HG02623 (cell line): Measurements from ENCODE around the gene DDX60.

Experiments used
- ATAC-seq: cut with Tn5 transposase; IDR thresholded peaks from one replicate; pipeline ENCODE4 v1.9.1; 2021; ENCODE audit warnings: moderate library complexity; ENCODE audit not compliant: unreplicated experiment

DDX60 gene

DNA sequence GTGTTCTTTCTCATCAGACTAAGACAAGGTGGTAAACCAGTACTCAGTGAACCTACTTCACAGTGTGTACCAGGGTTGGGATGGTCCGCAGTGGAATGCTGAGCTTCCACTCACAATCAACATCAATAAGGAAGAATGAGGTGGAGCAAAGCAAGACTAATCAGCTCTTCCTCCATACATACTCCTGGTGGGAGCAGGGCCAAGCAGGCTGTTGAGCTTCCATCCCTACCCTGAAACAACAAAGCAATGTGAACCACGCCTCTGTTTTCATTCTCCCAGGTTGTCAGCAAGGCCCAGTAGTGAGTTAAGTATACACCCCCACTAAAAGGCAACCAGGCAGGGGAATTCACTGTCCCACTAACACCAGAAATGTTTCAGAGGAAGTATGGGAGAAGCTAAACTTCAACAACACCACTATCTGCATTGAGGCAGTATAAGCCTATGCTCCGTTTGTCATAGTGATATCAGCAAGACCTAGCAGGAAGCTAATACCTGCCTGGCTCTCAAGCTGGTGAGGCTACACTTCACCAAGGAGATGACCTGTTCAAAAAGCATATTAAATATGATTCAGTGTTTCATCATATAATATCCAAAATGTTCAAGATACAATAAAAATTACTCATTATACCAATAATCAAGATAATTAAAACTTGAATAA lies 109.5 kb downstream of the DDX60 start:
- ATAC-seq, result no peak

DNA sequence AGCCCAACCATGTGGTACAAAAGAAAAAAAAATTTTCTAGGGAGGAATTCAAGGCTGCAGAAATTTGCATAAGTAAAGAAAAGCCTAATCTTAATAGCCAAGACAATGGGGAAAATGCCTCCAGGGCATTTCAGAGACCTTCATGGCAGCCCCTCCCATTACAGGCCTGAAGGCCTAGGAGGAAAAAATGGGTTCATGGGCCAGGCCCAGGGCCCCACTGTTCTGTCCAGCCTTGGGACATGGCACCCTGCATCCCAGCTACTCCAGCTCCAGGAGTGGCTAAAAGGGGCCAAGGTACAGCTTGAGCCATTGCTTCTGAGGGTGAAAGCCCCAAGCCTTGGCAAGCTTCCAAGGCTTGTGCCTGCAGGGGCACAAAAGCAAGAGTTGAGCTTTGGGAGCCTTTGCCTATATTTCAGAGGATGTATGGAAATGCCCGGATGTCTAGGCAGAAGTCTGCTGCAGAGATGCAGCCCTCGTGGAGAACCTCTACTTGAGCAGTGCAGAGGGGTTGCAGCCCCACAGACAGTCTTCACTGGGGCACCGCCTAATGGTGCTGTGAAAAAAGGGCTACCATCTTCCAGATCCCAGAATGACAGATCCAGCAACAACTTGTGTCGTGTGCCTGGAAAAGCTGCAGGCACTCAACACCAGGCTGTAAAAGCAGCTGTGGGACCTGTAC lies 115.2 kb downstream of the DDX60 start:
- ATAC-seq, result no peak

DNA sequence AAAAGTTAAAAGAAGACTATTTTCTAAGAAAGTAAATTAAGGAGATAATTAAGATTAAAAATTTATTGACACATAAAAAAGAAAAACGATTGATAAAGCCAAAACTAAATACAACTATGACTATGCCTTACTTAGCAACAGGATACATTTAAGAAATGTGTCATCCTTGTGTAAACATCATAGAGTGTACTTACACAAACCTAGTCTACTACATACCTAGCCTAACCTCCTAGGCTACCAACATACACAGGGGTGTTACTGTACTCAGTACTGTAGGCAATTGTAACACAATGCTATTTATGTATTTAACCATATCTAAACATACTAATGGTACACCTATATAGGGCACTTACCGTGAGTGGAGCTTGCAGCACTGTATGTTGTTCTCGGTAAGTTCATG lies 117.9 kb downstream of the DDX60 start:
- ATAC-seq, result no peak

DNA sequence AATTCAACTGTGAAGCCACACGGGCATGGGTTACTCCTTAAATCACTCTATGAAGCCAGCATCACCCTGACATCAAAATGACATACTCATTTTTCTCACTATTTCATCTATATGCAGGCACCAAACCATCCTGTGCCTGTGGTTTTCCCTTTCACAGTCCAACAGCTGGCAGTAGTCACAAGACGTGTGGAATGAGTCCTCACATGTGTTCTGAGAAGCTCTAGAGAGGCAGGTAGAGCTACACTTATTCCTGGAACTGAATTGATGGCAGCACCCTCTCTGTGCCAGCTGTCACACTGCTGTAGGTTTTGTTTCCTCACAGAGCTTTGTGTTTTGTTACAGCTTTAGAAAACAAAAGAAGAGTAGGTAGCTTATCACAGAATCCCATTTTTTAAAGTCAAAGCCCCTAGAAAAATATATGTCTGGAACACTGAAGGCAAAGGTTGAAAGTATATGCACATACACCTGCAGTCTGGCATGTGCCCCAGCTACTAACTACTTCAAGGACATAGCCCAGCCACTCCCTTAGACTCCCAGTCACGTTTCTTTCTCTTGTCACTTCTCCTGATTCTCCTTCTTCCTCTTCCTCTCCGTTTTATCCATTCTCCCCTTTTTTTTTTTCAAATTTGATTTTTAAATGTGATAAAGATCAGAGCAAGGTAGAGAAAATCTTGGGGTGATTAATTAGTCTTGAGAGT lies 119.1 kb downstream of the DDX60 start:
- no peak for ATAC-seq

DNA sequence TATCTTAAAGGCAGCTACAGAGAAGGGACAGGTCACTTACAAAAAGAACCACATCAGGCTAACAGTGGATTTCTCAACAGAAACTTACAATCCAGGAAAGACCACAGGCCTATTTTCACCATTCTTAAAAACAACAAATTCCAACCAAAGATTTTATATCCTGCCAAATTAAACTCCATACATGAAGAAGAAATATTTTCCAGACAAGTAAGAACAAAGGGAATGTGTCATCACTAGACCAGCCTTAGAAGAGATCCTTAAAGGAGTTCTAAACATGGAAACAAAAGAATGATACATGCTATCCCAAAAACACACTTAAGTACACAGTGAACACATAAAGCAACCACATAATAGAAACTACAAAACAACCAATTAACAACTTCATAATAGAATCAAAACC lies 120.6 kb downstream of the DDX60 start:
- ATAC-seq, result no peak

DNA sequence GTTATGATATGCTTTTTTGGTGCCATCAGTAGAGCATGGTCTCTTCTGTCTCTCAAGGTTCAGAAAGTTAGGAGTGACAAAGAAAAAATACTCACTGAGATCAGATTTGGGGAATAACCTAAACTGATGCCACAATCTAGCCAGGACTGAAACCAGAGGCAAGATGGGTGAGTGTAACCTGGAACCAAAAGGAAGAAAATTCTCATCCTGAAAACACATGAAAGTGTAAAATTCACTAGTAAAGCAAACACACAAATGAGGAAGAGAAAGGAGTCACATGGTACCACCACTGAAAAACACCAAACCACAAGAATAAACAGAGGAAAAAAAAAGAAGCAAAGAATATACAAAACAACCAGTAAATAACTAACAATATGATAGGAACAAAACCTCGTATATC lies 129.8 kb downstream of the DDX60 start:
- ATAC-seq, result peak; percentile 74

DNA sequence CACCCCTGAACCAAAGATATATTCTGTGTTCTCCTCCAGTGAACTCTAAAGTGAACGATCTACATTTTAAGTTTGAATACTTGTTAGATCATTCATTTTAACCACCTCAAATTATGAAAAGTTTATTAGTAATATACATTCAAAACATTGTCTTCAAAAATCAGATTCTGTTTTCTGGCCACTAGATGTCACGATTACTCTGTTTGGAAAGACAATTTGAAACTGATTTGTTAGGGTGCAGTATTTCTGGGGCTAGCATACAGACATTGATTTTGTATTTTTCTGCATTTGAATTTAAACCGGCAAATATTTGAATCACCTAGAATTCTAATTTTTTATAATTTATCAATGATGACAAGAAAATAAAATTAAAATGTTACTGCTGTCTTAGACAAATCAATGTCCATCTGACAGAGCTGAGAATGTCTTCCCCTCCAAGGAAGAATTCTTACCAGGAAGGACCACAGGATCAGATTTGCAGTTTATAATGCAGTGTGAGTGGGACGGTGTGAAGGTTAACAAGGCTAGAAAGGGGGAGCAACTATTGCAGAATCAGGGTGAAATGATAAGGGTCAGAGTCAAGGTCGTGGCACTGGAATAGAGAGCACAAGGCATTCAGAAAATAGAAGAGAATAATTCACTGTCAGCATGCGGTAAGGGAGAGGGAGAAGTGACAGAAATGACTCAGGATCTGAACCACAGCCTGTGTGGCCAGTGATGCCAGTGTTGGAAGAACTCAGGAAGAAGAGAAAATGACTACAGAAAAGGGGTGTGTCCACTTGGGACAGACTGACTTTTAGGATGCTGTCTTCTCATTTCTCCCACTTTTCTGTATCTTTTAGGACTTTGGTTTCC lies 134.6 kb downstream of the DDX60 start:
- no peak for ATAC-seq

DNA sequence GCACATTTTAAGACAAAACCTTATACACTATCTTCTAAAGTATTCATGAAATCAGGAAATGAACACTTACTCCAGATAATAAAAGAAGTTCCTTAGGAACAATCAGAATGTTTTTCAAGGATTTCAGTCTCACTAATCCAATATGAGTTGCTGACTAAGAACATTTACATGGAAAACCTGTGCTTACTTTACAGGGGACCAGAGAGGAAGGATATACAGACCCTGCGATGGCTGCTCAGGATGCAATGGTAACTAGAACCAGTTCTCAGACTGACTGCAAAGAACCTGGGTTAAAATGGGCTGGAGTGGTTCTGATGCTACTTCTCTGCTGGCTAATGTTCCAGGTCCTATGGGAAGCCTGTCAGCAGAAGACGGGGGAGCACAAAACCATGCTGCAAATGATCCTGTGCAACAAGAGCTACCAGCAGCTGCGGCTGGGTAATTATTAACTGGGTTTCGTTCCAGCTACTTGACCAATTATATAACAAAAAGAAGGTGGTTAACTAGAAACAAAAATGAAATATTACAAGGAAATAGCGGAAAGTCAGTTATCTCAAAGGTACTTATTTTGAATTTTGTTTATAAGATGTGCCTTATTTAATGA lies 140.9 kb downstream of the DDX60 start:
- ATAC-seq, result no peak

DNA sequence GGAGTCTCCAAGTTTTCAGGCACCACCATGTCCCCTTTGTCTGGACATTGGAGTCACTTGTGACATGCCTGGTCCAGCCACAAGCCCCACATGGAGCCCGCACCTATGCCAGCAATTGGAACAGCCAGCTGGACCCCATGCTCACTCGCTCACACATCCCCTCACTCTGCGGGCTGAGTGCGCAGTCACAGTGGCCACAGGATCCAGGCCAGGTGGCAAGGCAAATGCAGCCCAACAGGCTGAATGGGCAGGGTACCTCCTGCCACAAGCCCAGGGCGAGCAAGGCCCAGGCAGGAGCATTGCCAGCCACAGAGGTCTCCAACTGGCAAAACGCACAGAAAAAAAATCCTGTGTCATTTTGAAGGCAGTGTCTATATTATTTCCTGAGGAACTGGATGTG lies 144.2 kb downstream of the DDX60 start:
- no peak for ATAC-seq

DNA sequence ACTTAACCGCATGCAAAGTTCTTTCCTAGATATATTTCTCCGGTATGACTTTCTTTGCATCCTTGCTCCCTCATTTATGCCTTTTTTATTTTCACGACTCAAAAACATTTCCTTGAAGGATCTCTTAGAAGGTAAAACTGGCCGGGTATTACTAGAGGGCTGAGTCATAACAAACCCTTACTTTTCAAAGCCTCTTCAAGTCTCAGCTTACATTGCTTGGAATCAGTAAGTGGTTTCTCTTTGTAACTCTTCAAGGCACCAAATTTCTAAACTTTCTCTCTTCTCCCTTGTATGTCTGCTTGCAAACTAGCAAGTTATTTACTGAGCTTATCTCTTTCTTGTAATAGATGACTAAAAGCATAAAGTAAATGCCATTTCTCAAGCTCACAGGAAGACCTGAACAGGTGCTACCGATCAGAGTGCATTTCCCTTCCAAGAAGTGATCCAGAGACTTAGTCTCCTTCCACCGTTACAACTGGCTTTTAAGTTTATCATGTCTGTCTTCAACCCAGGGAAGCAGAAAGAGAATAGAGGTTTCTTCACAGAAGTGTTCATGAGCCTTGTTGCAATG lies 150.8 kb downstream of the DDX60 start:
- no peak for ATAC-seq
